Hematopoietic multipotent progenitor cell treated with erythropoietin and hydrocortisone succinate and interleukin-3 and kit ligand, for 8 days (in vitro differentiated cells): Measurements from ENCODE around the gene BCL11A.
"Not testable (repeated sequence)": the region's sequence is repeated elsewhere in the genome, so short reads cannot be mapped to it uniquely, and the experiment has no call there.

Experiments
- DNase-seq: peaks from one replicate; pipeline ENCODE4 v3.0.0-alpha.2; 2015

BCL11A gene

GRCh38 chr2:60417210-60417609 is 136.2 kb downstream of the BCL11A start:
- DNase-seq: not testable (repeated sequence)

GRCh38 chr2:60416221-60417008 is 137.0 kb downstream of the BCL11A start:
- peak; percentile 12 for DNase-seq

GRCh38 chr2:60415814-60416213 is 137.6 kb downstream of the BCL11A start:
- no peak for DNase-seq

- DNase-seq: no peak
Observed at GRCh38 chr2:60414495-60415138, 138.8 kb downstream of the BCL11A start.

DNA sequence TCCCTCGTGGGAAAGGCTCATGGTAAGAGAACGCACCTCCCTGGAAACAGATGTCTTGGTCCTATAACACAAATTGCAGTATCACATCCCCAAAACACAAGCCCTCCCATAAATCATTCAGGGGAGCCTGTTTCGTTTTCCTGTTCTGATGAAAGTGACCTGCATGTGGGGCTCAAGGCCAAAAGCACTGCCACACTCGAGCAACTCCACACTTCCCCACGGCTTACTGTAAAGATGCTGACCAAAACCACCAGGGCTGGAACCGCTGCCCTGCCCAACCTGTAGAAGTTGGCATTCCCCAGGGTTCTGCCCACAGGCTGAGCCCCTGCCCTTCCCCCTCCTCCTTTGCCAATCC is 139.7 kb downstream of the BCL11A start:
- no peak for DNase-seq

GRCh38 chr2:60413069-60413813 is 140.2 kb downstream of the BCL11A start:
- no peak for DNase-seq

DNA sequence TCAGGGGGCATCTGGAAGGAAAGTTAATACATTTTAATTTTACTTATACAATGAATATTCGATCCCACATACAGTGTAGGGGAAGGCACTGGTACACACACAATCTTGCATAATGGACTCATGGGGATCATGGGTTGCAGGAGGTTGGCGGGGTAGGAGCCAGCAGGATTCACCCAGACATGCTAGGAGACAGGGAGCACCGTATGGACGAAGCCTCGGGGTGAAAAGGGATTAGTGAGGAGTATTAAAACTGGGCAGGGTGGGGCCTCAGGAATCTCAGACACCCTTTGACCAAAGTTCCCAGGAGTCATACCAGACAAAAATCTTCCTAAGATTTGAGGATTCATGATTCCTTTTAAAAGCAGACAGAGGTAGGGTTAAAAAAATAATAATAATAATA is 140.8 kb downstream of the BCL11A start:
- no peak for DNase-seq

DNA sequence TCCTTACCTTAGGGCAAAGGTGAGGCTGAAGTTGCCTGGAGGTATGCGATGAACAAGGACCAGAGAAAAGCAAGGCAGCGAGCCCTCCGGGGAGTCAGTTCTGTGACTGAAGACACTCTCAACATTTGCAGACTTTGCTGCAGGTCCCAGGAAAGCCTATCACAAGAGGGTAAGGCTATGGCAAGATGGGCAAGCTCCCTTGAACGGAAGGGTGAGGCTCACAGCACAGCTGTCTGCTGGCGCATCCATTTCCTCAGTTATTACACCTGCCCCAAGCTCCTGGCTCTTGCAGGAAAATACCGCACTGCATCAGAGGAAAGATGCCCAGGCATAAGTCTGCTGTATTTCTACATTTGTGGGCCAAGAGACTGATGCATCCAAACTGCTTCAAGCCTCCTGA is 141.4 kb downstream of the BCL11A start:
- no peak for DNase-seq

GRCh38 chr2:60411295-60411694 is 142.2 kb downstream of the BCL11A start:
- no peak for DNase-seq

DNA sequence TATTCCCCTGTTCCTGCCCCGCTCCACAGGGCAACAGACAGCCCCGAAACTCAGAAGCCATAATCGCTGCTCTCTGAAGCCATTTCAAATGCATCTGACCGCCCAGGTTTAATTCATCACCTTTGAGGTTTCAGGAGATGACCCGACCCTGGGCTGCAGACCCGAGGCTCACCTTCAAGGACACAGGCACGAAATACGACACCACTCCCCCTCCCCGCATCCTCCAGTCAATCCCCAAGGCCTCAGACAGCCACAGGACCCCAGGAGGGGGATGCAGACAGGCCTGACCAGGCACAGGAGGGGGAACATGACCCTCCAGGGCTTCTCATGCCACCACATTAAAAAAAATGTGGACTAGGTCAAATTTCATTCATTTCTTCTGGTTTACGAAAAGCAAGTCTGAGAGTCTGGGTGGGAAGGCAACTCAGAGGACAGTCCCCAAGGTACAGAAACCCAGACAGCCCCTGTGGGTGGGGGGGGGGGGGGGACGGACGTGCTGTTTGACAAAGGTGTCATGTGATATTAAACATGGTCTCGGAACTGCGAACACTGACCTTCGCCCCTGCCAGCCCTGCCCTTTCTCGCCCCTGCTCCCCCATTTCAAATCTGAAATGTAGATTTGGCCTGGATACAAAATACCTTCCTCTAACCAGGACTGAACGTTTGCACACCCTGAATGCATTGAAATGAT is 142.9 kb downstream of the BCL11A start:
- no peak for DNase-seq

GRCh38 chr2:60409531-60409871 is 144.0 kb downstream of the BCL11A start:
- no peak for DNase-seq

DNA sequence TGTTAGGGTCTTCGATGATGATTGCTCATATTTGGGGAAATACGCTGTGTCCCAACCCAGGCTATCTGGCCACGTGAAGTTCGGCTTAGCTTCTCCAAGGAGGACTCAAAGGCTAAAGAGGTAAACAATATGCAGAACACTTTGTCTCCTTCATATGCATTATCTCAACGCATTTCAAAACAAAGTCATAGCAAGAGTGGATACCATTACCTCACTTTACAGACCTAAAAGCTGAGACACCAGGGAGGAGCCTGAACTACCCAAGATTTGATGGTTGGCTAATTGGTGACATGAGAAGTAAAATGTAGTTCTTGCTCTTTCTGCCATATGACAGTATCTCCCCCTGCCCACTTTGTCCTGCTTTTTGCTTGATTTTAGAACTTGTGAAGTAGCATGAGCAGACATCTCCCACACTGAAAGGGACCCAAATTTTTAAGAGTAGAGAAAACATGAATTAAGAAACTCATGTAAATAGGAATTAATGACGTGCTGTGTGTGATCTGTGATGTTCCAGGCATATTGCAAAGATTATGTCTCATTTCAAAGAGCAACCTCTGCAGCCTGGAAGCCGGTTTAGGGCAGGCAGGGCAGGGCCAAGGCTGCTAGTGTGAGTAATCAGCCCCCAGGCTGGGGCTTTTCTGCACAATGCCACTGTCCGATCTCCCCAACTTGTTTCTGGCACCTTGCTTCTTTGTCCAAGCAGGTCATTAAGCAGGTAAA is 144.5 kb downstream of the BCL11A start:
- no peak for DNase-seq

- DNase-seq: no peak
Observed at GRCh38 chr2:60408207-60408606, 145.2 kb downstream of the BCL11A start.

DNA sequence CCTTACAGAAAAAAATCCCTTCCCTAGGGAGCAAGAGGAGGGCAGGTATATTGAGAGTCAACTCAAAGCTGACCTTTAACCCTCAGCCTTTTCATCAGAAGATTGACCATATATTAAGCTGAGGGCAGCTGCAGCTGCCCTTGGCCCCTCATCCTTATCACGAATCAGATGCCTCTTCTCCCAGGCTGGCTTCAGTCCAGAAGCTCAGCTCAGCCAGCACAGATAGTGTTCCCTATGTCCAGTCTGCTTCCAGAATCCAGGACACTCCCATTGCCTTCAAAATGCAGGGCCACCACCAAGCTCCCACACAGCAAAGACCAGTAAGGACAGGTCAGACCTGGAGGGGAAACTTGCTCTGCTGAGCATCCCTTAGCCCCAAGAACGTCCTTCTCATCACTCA is 146.1 kb downstream of the BCL11A start:
- no peak for DNase-seq

- no peak for DNase-seq
Observed at GRCh38 chr2:60406192-60406591, 147.3 kb downstream of the BCL11A start.

DNA sequence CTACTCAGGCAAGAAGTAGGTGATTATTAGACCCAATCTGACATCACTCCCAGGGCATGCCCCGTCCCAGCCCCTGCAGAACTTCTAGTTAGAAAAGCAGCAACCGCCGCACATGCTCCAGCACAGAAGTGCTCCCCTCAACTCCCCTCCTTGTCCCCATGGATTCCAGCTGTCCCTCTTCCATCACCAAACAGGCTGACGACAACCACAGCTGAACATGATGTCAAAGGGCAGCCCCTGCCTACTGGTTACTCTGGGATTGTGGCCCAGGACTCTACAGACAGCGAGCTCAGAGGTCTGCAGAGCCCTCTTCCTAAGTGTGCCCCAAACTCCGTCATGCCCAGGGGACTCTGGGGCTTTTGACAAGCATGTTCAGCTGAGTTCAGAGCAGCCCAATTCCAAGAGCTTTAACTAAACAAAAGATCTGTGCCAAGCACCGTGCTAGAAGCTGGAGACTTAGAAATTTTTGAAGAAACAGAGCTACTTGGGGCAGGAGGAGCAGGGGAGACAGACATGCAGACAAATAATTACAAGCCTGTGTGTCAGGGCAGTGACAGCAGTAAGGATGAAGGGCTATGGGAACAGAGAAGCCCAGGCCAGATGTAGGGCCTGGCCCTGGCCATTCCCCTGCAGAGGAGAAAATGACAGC is 148.1 kb downstream of the BCL11A start:
- DNase-seq: no peak
